ENCODE results near the gene GNGT1.

DNA sequence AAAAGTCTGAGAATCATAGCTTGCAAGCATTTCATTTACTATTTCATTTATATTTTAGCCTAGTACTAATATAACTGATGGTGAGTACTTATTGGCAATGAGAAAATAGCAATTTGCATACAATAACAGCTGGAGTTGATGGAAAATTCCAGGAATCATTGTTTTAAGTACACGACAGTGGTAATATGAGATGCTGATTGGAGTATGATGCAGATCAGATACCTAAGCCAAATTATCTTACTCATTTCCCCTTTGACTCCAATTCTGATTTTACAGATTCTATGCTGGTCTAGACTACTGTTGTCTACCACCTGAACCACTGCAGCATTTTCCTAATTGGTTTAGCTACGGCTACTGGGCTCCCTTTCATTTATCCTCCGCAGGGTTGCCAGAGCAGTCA, 51.8 kb downstream of the GNGT1 start:
- no peak for TF ChIP-seq CTCF (IDR thresholded peaks at IDR 0.05; ENCODE audit: extremely low read depth in 1 of 2, insufficient read depth in 1 of 2, low read depth in 1 of 2, low read length in 2 of 2)
- TF ChIP-seq POLR2A (IDR thresholded peaks at IDR 0.05; ENCODE audit: low read depth, low read length): no peak
- no peak for TF ChIP-seq EZH2 (IDR thresholded peaks at IDR 0.05; ENCODE audit: borderline replicate concordance, low read depth, low read length, severe bottlenecking)
- no peak for TF ChIP-seq MAX (IDR thresholded peaks at IDR 0.05; ENCODE audit: insufficient read depth, insufficient read length)
- peak; percentile 62 for TF ChIP-seq FOS (IDR thresholded peaks at IDR 0.05; ENCODE audit: borderline replicate concordance, insufficient read depth, low read length)

All from endothelial cell of umbilical vein (primary cell).